ENCODE data around the gene FGB.

The FGB gene

GRCh38 chr4:154562697-154563254 is at the start of gene FGB:
FGB (plus strand) TSS chr4:154563011; CDS start chr4:154563019, 8 bp downstream.
- DNase-seq: no peak

- no peak for DNase-seq
These were observed 46.3 kb upstream of the FGB start for GRCh38 chr4:154516318-154517029.

GRCh38 chr4:154517591-154517990 is 45.2 kb upstream of the FGB start:
- no peak for DNase-seq

- DNase-seq: no peak
These were observed 43.6 kb upstream of the FGB start for GRCh38 chr4:154519214-154519613.

GRCh38 chr4:154521607-154522006 is 41.2 kb upstream of the FGB start:
- DNase-seq: no peak

GRCh38 chr4:154526151-154526550 is 36.7 kb upstream of the FGB start:
- DNase-seq: no peak

- no peak for DNase-seq
These were observed 35.5 kb upstream of the FGB start for GRCh38 chr4:154527308-154527707.

GRCh38 chr4:154528869-154529268 is 33.9 kb upstream of the FGB start:
- DNase-seq: no peak

- no peak for DNase-seq
These were observed 32.9 kb upstream of the FGB start for GRCh38 chr4:154529728-154530519.

- DNase-seq: no peak
These were observed 28.5 kb upstream of the FGB start for GRCh38 chr4:154534296-154534695.

GRCh38 chr4:154542271-154542879 is 20.4 kb upstream of the FGB start:
- DNase-seq: no peak

- no peak for DNase-seq
These were observed 17.1 kb upstream of the FGB start for GRCh38 chr4:154545689-154546088.

GRCh38 chr4:154549894-154550790 is 12.7 kb upstream of the FGB start, which contains the start of gene PLRG1:
PLRG1 (minus strand) TSS chr4:154550400; CDS start chr4:154550308, 92 bp downstream.
- peak; percentile 95 for DNase-seq

GRCh38 chr4:154551872-154552686 is 10.7 kb upstream of the FGB start:
- DNase-seq: peak; percentile 64

GRCh38 chr4:154559141-154559493 is 3.7 kb upstream of the FGB start:
- no peak for DNase-seq

- no peak for DNase-seq
These were observed 3.1 kb upstream of the FGB start for GRCh38 chr4:154559494-154560418.

GRCh38 chr4:154560419-154560801 is 2.4 kb upstream of the FGB start:
- DNase-seq: no peak

GRCh38 chr4:154560824-154561231 is 2.0 kb upstream of the FGB start:
- DNase-seq: no peak

GRCh38 chr4:154564311-154564710 is 1.5 kb downstream of the FGB start:
- DNase-seq: no peak

- no peak for DNase-seq
These were observed 2.9 kb downstream of the FGB start for GRCh38 chr4:154565704-154566103.

All from activated gamma-delta T cell treated with Interleukin-2 at 50 U/mL for 16 hours (primary cell).